ENCODE data around the gene MYL10. TPM values are rescaled to one million over a fixed set of nuclear protein-coding genes. Genes with fewer than 3 reads are reported as not detected.

The MYL10 gene
- total and polyA plus RNA-seq, 2 of the 8 experiments (the other 6 are each of a cell fraction or from before 2014, with no cell fraction given) = 0.18 TPM; not detected in 1

DNA sequence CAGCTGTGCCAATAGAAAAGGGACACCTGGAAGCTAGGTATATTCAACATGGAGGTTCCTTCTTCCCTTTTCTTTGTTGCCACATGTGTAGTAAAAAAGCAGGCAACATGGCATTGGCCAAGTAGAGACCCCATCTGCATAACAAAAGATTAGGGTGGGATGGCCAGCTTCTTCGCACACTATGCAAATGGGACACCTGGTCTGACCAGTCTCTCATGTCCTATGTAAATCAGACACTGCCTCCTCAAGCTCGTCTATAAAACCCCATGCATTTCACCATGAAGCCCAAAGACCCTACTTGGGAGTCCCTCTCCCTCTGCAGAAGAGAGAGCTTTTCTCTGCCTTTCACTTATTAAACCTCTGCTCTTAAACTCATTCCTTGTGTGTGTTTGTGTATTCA, 53.9 kb downstream of the MYL10 start (continued):
- TF ChIP-seq, protein P1, sequence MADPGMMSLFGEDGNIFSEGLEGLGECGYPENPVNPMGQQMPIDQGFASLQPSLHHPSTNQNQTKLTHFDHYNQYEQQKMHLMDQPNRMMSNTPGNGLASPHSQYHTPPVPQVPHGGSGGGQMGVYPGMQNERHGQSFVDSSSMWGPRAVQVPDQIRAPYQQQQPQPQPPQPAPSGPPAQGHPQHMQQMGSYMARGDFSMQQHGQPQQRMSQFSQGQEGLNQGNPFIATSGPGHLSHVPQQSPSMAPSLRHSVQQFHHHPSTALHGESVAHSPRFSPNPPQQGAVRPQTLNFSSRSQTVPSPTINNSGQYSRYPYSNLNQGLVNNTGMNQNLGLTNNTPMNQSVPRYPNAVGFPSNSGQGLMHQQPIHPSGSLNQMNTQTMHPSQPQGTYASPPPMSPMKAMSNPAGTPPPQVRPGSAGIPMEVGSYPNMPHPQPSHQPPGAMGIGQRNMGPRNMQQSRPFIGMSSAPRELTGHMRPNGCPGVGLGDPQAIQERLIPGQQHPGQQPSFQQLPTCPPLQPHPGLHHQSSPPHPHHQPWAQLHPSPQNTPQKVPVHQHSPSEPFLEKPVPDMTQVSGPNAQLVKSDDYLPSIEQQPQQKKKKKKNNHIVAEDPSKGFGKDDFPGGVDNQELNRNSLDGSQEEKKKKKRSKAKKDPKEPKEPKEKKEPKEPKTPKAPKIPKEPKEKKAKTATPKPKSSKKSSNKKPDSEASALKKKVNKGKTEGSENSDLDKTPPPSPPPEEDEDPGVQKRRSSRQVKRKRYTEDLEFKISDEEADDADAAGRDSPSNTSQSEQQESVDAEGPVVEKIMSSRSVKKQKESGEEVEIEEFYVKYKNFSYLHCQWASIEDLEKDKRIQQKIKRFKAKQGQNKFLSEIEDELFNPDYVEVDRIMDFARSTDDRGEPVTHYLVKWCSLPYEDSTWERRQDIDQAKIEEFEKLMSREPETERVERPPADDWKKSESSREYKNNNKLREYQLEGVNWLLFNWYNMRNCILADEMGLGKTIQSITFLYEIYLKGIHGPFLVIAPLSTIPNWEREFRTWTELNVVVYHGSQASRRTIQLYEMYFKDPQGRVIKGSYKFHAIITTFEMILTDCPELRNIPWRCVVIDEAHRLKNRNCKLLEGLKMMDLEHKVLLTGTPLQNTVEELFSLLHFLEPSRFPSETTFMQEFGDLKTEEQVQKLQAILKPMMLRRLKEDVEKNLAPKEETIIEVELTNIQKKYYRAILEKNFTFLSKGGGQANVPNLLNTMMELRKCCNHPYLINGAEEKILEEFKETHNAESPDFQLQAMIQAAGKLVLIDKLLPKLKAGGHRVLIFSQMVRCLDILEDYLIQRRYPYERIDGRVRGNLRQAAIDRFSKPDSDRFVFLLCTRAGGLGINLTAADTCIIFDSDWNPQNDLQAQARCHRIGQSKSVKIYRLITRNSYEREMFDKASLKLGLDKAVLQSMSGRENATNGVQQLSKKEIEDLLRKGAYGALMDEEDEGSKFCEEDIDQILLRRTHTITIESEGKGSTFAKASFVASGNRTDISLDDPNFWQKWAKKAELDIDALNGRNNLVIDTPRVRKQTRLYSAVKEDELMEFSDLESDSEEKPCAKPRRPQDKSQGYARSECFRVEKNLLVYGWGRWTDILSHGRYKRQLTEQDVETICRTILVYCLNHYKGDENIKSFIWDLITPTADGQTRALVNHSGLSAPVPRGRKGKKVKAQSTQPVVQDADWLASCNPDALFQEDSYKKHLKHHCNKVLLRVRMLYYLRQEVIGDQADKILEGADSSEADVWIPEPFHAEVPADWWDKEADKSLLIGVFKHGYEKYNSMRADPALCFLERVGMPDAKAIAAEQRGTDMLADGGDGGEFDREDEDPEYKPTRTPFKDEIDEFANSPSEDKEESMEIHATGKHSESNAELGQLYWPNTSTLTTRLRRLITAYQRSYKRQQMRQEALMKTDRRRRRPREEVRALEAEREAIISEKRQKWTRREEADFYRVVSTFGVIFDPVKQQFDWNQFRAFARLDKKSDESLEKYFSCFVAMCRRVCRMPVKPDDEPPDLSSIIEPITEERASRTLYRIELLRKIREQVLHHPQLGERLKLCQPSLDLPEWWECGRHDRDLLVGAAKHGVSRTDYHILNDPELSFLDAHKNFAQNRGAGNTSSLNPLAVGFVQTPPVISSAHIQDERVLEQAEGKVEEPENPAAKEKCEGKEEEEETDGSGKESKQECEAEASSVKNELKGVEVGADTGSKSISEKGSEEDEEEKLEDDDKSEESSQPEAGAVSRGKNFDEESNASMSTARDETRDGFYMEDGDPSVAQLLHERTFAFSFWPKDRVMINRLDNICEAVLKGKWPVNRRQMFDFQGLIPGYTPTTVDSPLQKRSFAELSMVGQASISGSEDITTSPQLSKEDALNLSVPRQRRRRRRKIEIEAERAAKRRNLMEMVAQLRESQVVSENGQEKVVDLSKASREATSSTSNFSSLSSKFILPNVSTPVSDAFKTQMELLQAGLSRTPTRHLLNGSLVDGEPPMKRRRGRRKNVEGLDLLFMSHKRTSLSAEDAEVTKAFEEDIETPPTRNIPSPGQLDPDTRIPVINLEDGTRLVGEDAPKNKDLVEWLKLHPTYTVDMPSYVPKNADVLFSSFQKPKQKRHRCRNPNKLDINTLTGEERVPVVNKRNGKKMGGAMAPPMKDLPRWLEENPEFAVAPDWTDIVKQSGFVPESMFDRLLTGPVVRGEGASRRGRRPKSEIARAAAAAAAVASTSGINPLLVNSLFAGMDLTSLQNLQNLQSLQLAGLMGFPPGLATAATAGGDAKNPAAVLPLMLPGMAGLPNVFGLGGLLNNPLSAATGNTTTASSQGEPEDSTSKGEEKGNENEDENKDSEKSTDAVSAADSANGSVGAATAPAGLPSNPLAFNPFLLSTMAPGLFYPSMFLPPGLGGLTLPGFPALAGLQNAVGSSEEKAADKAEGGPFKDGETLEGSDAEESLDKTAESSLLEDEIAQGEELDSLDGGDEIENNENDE (IDR thresholded peaks at IDR 0.05; ENCODE audit: insufficient replicate concordance, low read length) = no peak
- TF ChIP-seq, protein P2, sequence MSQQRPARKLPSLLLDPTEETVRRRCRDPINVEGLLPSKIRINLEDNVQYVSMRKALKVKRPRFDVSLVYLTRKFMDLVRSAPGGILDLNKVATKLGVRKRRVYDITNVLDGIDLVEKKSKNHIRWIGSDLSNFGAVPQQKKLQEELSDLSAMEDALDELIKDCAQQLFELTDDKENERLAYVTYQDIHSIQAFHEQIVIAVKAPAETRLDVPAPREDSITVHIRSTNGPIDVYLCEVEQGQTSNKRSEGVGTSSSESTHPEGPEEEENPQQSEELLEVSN (IDR thresholded peaks at IDR 0.05) = peak; percentile 45; the same call in 1 of the 2 replicates
- no peak for TF ChIP-seq CHD2 (IDR thresholded peaks at IDR 0.05; ENCODE audit: low read length)
- TF ChIP-seq RAD21 (IDR thresholded peaks at IDR 0.05 in 1 of 2, conservative IDR thresholded peaks at IDR 0.05 in 1 of 2; ENCODE audit: low read depth in 2 of 2, low read length in 2 of 2) = no peak; a peak in 1 of 4 replicates
- no peak for TF ChIP-seq SUZ12 (IDR thresholded peaks at IDR 0.05; ENCODE audit: low read length)
- no peak for TF ChIP-seq SAP30 (IDR thresholded peaks at IDR 0.05; ENCODE audit: insufficient read depth, insufficient replicate concordance, low read length)
- no peak for TF ChIP-seq NANOG (IDR thresholded peaks at IDR 0.05; ENCODE audit: insufficient read depth, low read depth, low read length, poor library complexity, severe bottlenecking)
- TF ChIP-seq TAF7 (optimal IDR thresholded peaks at IDR 0.05; ENCODE audit: borderline replicate concordance, low read depth, low read length) = no peak
- peak; percentile 99 for TF ChIP-seq POU5F1 (IDR thresholded peaks at IDR 0.05; ENCODE audit: low read depth, low read length)
- TF ChIP-seq POLR2AphosphoS5 (IDR thresholded peaks at IDR 0.05; ENCODE audit: low read depth, low read length) = peak; percentile 69
- no peak for TF ChIP-seq SP4 (IDR thresholded peaks at IDR 0.05; ENCODE audit: low read length)
